GM18526 (cell line): ENCODE measurements around the gene ETV1.

Experiments used
- POLR2A ChIP-seq: IDR thresholded peaks from 3 replicates; pipeline ENCODE4 v1.6.1; 2011; ENCODE audit not compliant: insufficient read length; ENCODE audit errors: extremely low read depth

ETV1 gene

DNA sequence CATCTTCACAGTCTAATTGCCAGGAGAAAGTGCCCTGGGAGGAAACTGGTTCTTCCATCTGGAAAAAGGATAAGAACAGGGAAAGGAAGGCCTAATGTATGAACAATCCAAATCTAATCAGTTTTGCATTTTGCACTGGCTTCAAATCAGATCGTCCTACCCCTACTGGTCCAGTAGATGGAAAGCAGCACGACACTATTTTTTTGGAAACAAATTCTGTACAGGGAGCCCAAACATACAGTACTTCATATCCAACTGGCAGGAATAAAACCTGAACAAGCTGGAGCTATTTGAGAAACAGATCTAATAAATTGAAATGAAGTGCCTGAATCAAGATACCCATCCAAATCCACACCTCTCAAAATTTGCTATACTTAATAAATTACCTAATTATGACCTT is 36.5 kb downstream of the ETV1 start:
- TF ChIP-seq POLR2A, result no peak

DNA sequence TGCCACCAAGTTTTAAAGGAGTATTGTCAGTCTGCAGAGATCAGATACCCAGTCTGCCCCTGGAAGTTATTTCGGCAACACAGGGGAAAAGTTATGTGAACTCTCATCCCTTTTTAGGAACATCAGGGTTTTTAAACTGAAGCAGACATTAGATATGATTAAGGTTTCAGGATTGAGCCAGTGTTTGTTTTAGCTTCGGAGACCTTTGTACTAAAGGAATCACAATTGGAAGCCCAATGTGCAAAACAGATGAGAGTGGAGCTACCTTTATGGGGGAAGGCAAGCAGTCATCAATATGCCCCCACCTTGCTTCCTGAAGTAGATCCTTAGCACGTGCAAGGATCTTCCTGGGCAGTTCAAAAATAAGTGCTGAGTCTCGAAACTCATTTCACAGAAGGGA is 39.5 kb downstream of the ETV1 start:
- no peak for TF ChIP-seq POLR2A

GRCh38 chr7:13949445-13949844 is 40.0 kb downstream of the ETV1 start:
- no peak for TF ChIP-seq POLR2A

DNA sequence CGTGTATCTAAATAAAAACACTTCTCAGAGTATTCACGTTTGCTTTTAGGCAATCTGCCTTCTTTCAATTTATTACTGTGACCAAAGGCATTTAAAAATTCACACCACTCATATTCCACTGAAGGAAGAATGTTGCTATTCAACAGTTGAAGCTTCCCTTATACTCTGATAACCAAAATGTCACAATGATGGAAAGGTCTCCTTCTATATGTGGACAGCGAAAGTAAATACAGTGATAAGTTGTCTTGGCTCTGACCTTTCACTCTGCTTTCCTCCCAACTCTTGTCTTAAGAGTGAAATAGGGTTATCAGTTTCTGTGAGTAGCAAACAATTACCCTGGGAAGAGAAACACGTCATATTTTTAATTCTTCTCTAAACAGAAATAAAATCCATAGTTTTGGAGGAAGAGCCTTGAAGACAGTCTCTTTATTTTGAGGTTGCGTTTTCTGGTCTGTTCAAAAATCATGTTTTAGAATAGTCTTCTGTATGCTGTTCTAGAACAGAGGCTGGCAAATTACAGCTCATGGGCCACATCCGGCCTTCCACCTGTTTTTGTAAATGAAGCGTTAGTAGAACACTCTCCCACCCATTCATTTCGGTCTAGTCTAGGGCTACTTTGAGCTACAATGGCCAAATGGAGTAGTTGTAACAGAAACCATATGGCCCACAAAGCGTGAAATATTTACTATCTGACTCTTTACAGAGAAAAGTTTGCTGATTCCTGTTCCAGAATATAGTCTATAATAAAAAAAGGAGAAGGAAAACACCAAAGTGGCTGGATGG is 41.3 kb downstream of the ETV1 start:
- no peak for TF ChIP-seq POLR2A

GRCh38 chr7:13947535-13947934 is 41.9 kb downstream of the ETV1 start:
- TF ChIP-seq POLR2A, result no peak

DNA sequence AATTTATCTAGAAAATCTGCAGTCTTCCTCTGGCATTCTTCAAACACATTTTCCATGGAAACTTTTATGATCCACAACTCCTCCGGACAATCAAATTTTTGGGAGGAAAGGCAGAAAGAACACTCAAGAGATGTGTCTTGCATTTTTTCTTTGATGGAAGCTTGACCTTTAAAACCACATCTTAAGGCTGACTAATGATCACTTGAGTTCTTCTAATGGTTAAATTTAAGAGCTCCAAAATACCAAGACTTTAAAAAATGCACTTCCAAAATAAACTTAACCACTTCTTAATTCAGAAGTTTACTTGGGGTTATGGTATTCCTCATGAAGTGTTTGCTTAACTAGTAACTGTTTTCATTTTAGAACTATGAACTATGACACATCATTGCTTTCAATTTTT is 43.3 kb downstream of the ETV1 start:
- no peak for TF ChIP-seq POLR2A

GRCh38 chr7:13945670-13946069 is 43.8 kb downstream of the ETV1 start:
- no peak for TF ChIP-seq POLR2A

- no peak for TF ChIP-seq POLR2A
Measured at GRCh38 chr7:13933536-13933935, 55.9 kb downstream of the ETV1 start.

- TF ChIP-seq POLR2A, result no peak
Measured at GRCh38 chr7:13933091-13933490, 56.4 kb downstream of the ETV1 start.

DNA sequence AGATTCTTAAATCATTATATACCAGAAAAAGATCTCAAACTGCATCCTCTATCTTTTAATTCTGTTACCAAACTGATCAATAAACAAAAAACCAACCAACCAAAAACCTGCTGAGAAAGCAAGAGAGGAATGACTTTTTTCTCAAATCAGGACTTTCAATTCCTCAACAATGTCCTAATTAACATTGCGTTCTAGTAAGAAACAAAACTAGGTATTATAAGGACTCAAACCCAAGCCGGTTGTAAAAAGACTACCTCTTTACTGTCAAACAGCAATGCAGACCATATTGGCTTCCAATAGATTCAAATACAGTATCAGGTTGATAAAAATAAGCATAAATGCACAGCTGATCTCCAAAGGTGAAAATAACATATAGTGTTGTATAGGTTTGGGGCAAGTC is 57.3 kb downstream of the ETV1 start:
- TF ChIP-seq POLR2A, result no peak

DNA sequence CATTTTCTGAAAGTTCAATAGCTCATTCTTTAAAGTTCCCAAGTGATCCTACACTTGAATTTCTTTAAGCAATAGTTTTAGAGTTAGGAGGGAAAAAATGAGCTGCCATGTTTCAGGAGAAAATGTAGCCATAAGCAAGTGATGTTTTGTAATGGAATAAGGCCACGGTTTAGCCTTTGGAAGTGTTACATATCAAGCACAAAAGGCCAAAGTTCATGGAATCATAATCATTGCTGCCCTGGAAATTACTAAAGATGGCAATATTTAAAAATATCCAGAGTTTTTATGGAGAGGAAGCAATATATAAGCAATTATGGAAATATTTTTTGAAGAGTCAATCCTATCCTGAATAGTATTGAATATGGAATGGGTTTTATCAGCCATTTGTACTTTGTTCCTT is 68.4 kb downstream of the ETV1 start:
- no peak for TF ChIP-seq POLR2A

DNA sequence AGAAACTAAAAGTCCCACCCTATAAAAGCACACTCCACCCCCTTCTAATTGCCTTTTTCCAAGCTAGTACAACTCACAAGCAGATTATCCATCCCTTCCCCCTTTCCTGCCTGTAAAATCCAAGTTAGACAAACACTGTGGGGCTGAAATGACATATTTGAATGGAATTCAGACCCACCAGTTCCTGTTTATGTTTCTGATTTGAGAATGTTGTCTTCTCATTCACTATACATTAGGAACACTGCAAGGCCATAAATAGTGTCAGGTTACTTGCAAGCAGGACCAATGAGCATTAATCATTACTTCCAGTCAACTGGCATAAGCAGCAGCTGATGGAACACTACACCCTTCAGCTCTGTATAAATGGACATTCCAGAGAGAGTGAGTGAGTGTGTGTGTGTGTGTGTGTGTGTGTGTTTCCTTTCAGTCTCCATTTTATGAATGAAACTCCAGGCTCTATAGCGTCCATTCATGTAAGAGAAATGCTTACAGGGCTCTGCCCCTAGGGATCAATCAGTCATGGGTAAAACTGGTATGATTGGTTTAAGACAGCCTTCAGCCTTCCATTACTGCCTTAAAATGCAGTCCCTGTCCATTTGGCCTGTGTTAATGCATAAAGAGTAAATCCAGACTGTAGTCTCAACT is 69.3 kb downstream of the ETV1 start:
- no peak for TF ChIP-seq POLR2A

DNA sequence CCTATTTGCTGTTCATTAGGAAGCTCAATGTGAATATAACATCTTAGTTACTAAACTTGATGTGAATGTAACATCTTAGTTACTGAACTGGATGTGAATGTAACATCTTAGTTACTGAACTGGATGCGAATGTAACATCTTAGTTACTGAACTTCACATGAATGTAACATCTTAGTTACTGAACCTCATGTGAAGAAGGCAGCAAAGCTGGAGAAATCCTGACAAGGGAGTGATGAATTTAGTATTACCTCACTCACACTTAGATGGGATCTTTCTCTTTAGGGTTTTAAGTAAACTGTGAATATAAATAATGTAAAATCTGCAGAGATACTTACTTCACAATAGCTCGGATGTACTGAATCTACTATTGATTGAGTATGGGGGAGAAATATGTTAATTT is 73.6 kb downstream of the ETV1 start:
- no peak for TF ChIP-seq POLR2A

DNA sequence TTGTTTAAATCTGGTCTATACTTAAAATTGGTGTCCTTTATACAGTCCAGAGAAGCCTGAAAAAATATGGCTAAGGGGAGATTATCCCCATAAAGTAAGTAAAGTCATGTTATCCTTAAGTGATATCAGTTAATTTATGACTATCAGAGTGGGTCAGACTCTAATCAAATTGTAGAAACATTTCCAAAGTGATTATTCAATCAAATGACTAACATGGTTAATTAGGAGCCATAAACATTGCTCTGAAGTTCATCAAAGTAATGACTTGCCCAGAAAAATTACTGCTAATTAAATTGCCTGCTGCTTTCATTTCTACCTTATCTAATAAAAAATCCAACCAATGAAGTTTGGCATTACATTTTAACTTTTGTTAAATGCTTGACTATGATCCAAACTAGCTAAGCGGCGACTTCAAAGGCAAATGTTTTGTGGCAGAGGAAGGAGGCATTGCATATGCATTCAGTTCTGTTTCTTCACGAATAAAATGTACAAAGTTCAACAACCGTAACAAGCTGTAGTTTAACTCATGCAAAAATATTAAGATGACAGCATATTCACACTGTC is 76.7 kb downstream of the ETV1 start:
- TF ChIP-seq POLR2A, result no peak

- no peak for TF ChIP-seq POLR2A
Measured at GRCh38 chr7:13911909-13912308, 77.6 kb downstream of the ETV1 start.

GRCh38 chr7:13910805-13911551 is 78.5 kb downstream of the ETV1 start:
- no peak for TF ChIP-seq POLR2A
